BLaER1 treated with 17β-estradiol and CSF1 and Interleukin-3, amounts not matched to agents 10 nM and 100 nM (cell line): ENCODE measurements around the gene MAP3K7.

Source experiments
- H3K27ac ChIP-seq, 11 experiments: shearing (Covaris generic); formaldehyde crosslinking; 2 replicates each; pipeline ENCODE4 v1.8.1; 2022
- H3K27me3 ChIP-seq, 11 experiments: shearing (Covaris generic); formaldehyde crosslinking; 2 replicates each; pipeline ENCODE4 v1.8.1; 2022
- H3K36me3 ChIP-seq, 11 experiments: shearing (Covaris generic); formaldehyde crosslinking; 2 replicates each; pipeline ENCODE4 v1.8.1; 2022
- H3K4me1 ChIP-seq, 10 experiments: shearing (Covaris generic); formaldehyde crosslinking; 2 replicates each; pipeline ENCODE4 v1.8.1; 2022
- H3K4me2 ChIP-seq, 11 experiments: shearing (Covaris generic); formaldehyde crosslinking; 2 replicates each; pipeline ENCODE4 v1.8.1; 2022
- H3K4me3 ChIP-seq, 10 experiments: shearing (Covaris generic); formaldehyde crosslinking; 2 replicates each; pipeline ENCODE4 v1.8.1; 2022
- H3K9ac ChIP-seq, 11 experiments: shearing (Covaris generic); formaldehyde crosslinking; 2 replicates each; pipeline ENCODE4 v1.8.1; 2022
- H3K9me3 ChIP-seq, 11 experiments: shearing (Covaris generic); formaldehyde crosslinking; replicated peaks in 1 of 11; 2 replicates each; pipeline ENCODE4 v1.8.1; 2022
- H4K20me1 ChIP-seq, 11 experiments: shearing (Covaris generic); formaldehyde crosslinking; 2 replicates each; pipeline ENCODE4 v1.8.1; 2022
- Cebpa-rat ChIP-seq, 11 experiments: shearing (Covaris generic); IDR thresholded peaks; 2 replicates each; pipeline ENCODE4 v1.8.1; 2022

MAP3K7 gene

DNA sequence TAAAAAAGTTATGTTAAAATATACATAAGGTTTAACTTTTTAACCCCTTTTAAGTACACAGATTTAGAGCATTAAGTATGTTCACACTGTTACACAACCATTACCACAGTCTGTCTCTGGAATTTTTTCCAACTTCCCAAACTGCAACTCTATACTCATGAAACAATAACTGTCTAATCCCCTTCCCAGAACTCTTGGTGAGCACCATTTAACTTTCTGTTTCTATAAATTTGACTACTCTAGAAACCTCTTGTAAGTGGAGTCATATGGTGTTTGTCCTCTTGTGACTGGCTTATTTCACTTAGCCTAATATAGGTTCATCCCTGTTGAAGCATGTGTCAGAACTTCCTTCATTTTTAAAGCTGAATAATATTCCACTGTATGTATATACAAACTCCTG lies 98.1 kb downstream of the MAP3K7 start:
- no peaks in the 10 kb centered on the region for H3K27me3 ChIP-seq
- no peak for TF ChIP-seq Cebpa-rat (IDR thresholded peaks at IDR 0.05)
- H3K27ac ChIP-seq, result no peak overlapping the region
- no peak overlapping the region for H3K9ac ChIP-seq
- no peak overlapping the region for H3K4me3 ChIP-seq
- H4K20me1 ChIP-seq, result no peaks in the 10 kb centered on the region
- no peak overlapping the region for H3K4me2 ChIP-seq
- peaks cover 12 to 21% (median 16%) of the 10 kb centered on the region in 10 experiments for H3K4me1 ChIP-seq
- no peaks in the 10 kb centered on the region for H3K36me3 ChIP-seq
- peaks cover 0 to 18% (median 12%) of the 10 kb centered on the region in 11 experiments; a peak in 17 of 22 replicates for H3K9me3 ChIP-seq

DNA sequence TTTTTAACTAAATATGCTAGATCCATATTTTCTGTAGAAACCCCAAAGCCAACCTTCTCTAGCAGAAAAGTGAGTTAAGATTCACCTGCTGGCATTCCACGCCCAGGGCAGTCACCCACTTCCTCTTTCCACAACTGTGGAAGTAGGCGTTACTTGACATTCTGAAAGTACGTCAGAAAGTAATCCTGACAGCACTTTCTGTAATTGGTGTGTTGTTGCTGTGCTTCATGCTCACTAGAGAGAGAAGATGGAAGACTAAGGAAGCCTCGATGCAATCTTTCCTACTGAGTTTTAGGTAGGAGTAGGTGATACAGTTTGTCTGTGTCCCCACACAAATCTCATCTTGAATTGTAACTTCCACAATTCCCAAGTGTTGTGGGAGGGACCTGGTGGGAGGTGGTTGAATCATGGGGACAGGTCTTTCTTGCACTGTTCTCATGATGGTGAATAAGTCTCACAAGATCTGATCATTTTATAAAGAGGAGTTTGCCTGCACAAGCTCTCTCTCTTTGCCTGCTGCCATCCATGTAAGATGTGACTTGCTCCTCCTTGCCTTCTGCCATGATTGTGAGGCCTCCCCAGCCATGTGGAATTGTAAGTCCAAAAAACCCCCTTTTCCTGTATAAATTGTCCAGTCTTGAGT lies 101.1 kb downstream of the MAP3K7 start:
- no peak overlapping the region for H3K27ac ChIP-seq
- H3K9me3 ChIP-seq, result peaks cover 0 to 26% (median 12%) of the 10 kb centered on the region in 11 experiments; a peak in 17 of 22 replicates
- no peaks in the 10 kb centered on the region for H3K4me1 ChIP-seq
- H3K4me3 ChIP-seq, result no peak overlapping the region
- no peaks in the 10 kb centered on the region for H3K27me3 ChIP-seq
- no peaks in the 10 kb centered on the region for H4K20me1 ChIP-seq
- no peak for TF ChIP-seq Cebpa-rat (IDR thresholded peaks at IDR 0.05)
- no peak overlapping the region for H3K4me2 ChIP-seq
- H3K9ac ChIP-seq, result no peak overlapping the region
- no peaks in the 10 kb centered on the region for H3K36me3 ChIP-seq

DNA sequence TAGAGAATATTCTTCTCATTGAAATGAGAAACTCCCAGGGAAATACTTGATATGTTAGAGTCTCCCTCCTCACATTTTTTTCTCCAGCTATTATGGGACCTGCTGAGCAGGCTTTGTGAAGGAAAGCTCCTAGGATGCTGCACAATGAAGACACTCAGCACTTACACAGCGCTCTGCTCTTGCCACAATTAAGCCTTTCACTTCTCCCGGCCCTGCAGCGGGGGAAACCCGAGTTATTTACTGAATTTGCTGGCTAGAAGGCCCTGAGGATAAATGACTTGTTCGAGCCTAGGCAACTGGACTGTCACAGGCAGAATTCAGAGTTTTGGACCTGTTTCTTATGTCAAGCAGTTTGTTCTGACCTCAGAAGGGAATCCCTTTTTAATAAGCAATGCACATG lies 102.0 kb downstream of the MAP3K7 start:
- no peak overlapping the region for H3K27ac ChIP-seq
- peaks cover 0 to 26% (median 12%) of the 10 kb centered on the region in 11 experiments; a peak in 17 of 22 replicates for H3K9me3 ChIP-seq

DNA sequence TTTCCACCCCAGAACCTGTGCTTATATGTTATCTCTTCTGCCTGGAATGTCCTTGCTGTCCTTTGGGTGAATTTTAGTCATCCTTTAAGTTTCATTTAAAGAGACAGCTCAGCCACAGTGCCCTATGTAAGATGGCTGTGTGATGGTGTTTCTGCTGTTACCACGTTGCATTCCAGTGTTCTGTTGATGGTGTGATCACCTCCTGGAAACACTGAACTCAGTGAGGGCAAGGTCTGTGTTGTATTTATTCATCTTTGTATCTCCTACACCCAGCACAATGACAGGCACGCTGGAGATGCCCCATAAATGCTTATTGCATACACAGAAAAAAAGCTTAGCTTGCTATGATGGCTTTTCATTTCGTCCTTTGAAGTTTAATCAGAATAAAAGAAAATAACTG lies 102.5 kb downstream of the MAP3K7 start:
- no peak overlapping the region for H3K4me3 ChIP-seq

More for the DNA sequence above, 102.0 kb downstream of the MAP3K7 start:
- no peaks in the 10 kb centered on the region for H3K27me3 ChIP-seq
- no peak overlapping the region for H3K4me2 ChIP-seq
- H3K9ac ChIP-seq, result no peak overlapping the region
- no peak for TF ChIP-seq Cebpa-rat (IDR thresholded peaks at IDR 0.05)
- no peaks in the 10 kb centered on the region for H3K4me1 ChIP-seq
- H3K4me3 ChIP-seq, result no peak overlapping the region
- H4K20me1 ChIP-seq, result no peaks in the 10 kb centered on the region
- H3K36me3 ChIP-seq, result no peaks in the 10 kb centered on the region

DNA sequence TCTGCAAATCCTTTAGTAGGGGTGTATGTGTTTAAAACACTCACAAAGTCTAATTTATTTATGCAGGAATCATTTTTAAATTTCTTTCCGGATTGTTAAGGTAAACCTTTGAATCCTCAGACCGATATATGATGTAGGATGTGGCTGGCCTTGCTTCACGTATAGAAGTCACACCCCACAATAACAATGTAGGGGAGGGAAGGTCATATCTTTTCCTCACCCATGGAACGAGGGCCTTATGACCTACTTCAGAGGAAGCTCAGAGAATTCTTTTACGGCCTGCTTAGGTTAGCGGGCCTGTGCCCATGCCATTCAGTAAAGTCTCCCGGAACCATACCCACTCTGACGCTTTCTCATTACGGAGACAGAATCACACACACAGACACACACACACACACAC lies 102.9 kb downstream of the MAP3K7 start:
- Histone ChIP-seq H3K36me3 (no peaks in the 10 kb centered on the region), H3K9ac (no peak overlapping the region), H3K27ac (no peak overlapping the region), H3K4me3 (no peak overlapping the region), H4K20me1 (no peaks in the 10 kb centered on the region), H3K4me2 (no peak overlapping the region), H3K9me3 (peaks cover 0 to 26% (median 12%) of the 10 kb centered on the region in 11 experiments; a peak in 17 of 22 replicates), H3K27me3 (no peaks in the 10 kb centered on the region), H3K4me1 (peaks cover 0 to 3% (median 2%) of the 10 kb centered on the region in 10 experiments; a peak in 13 of 20 replicates)
- no peak for TF ChIP-seq Cebpa-rat (IDR thresholded peaks at IDR 0.05)

More for the DNA sequence above, 102.5 kb downstream of the MAP3K7 start:
- H3K4me2 ChIP-seq, result no peak overlapping the region
- H3K36me3 ChIP-seq, result no peaks in the 10 kb centered on the region
- H3K27ac ChIP-seq, result no peak overlapping the region
- peaks cover 0 to 26% (median 12%) of the 10 kb centered on the region in 11 experiments; a peak in 17 of 22 replicates for H3K9me3 ChIP-seq
- H3K9ac ChIP-seq, result no peak overlapping the region
- no peaks in the 10 kb centered on the region for H4K20me1 ChIP-seq
- no peaks in the 10 kb centered on the region; a peak in 1 of 20 replicates for H3K4me1 ChIP-seq
- no peak for TF ChIP-seq Cebpa-rat (IDR thresholded peaks at IDR 0.05)
- H3K27me3 ChIP-seq, result no peaks in the 10 kb centered on the region

DNA sequence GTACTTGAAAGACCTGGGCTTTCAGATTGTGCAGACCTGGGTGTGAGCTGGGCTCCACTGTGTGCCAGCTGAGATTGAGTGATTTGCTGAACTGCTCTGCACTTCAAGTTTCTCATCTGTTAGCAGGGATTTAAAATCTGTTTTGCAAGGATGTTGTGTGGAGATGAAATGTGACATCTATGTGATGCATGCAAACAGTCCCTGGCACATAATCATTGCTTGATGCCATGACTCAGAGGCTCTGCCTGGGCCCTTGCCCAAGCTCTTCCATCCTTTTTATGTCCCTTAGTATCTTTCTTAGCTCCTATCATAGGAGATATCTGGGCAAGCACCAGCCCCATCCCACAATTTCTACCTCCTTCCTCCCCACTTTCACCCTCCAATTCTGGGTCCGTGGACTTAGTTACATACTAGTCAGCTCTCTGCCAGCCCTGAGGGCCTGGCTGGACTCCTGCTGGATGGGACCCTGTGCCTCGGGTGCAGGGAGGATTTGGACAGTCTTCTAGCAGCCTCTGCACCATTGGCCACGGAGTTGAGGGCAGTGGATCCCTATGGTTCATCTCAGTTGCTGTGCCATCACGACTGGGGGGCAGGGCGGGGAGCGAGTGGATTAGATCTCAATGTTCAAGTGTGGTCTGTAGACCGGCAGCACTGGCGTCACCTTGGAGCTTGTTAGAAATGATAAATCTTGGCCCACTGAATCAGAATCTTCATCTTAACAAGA lies 103.6 kb downstream of the MAP3K7 start:
- TF ChIP-seq Cebpa-rat (IDR thresholded peaks at IDR 0.05), result no peak
- Histone ChIP-seq H3K36me3 (no peaks in the 10 kb centered on the region), H3K27me3 (no peaks in the 10 kb centered on the region), H3K9me3 (peaks cover 0 to 26% (median 12%) of the 10 kb centered on the region in 11 experiments; a peak in 17 of 22 replicates), H4K20me1 (no peaks in the 10 kb centered on the region), H3K4me3 (no peak overlapping the region), H3K27ac (no peak overlapping the region), H3K4me2 (no peak overlapping the region), H3K9ac (no peak overlapping the region), H3K4me1 (peaks cover 4 to 10% (median 8%) of the 10 kb centered on the region in 10 experiments; a peak in 14 of 20 replicates)

DNA sequence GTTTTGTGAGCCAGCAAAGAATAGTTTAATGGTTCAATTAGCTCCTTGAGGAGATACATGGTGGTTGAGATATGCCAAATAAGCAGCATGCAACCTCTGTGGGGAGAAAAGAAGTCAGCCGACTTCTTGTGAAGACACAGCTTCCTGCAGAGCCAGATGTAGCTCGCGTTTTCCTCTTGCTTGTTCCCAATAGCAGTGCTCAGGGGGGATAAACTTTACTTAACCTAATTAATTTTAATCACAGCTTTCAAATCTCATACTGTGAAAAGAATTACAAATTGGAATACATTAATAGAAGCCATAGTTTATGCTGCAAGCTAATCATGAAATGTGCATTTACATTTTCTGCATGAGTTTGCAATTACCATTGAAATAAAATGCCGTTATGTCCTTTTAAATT lies 106.2 kb downstream of the MAP3K7 start:
- no peak overlapping the region for H3K9ac ChIP-seq
- H3K27me3 ChIP-seq, result no peaks in the 10 kb centered on the region
- peaks cover 0 to 11% (median 2%) of the 10 kb centered on the region in 11 experiments; a peak in 13 of 22 replicates for H3K9me3 ChIP-seq
- H4K20me1 ChIP-seq, result no peaks in the 10 kb centered on the region
- no peak overlapping the region for H3K4me2 ChIP-seq
- H3K27ac ChIP-seq, result no peak overlapping the region
- peaks cover 4 to 14% (median 10%) of the 10 kb centered on the region in 10 experiments; a peak in 14 of 20 replicates for H3K4me1 ChIP-seq
- H3K36me3 ChIP-seq, result no peaks in the 10 kb centered on the region
- H3K4me3 ChIP-seq, result no peak overlapping the region
- TF ChIP-seq Cebpa-rat (IDR thresholded peaks at IDR 0.05), result no peak

DNA sequence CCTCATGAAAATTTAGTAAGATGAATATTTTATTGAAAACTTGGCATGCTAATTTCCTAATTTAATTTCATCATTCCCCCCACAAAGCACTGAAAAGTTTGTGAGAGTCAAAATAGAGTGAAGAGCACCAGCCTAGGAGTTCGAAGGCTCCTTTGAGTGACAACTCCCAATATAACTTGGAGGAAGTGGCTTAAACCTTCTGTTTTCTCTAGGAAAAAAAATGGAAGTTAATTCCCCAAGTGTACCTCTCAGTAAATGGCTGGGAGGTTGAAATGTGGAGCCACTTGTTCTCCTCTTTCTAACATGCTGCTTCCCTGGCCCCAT lies 107.3 kb downstream of the MAP3K7 start:
- TF ChIP-seq Cebpa-rat (IDR thresholded peaks at IDR 0.05), result no peak
- Histone ChIP-seq H3K4me1 (peaks cover 4 to 14% (median 10%) of the 10 kb centered on the region in 10 experiments; a peak in 14 of 20 replicates), H4K20me1 (no peaks in the 10 kb centered on the region), H3K9ac (no peak overlapping the region), H3K4me2 (no peak overlapping the region), H3K4me3 (no peak overlapping the region), H3K9me3 (peaks cover 0 to 8% (median 0%) of the 10 kb centered on the region in 11 experiments; a peak in 2 of 22 replicates), H3K36me3 (no peaks in the 10 kb centered on the region), H3K27me3 (no peaks in the 10 kb centered on the region), H3K27ac (no peak overlapping the region)

DNA sequence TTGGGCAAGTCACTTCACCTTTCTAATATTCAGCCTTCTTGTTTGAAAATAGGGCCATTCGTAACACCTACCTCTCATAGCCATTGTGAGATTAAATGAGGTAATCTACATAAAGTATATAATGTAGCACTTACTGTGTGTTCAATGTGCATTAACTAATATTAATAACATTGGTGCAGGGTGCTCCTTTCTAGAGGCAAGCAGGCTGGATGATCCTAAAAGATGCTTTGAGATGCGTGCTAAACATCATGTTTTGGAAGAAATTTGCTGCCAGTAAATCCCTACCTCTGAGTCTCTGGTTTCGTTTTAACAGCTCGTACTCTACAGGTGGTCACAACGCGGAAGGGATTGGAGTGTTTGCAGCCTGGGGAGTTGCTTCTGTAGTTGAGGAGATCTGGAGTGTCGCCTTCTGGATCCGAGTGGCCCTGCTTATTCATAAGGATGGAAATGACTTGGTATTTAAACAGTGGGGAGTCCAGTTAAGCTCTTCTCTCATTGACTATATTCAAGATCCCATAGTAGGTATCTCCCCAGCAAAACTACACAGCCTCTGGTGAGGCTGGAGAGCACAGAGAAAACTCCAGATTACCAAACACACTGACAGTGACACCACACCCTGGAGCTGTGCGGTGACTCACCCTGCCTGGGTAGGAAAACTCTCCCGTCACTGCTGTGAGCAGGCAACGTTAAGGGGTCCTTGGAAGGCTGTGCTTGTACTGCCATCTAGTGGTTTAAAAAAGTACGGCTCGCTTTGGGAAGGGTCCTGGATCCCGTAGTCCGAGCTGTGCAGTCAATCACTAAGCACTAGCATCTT lies 107.9 kb downstream of the MAP3K7 start:
- no peaks in the 10 kb centered on the region for H3K27me3 ChIP-seq
- H3K4me1 ChIP-seq, result peaks cover 4 to 18% (median 11%) of the 10 kb centered on the region in 10 experiments; a peak in 15 of 20 replicates
- no peaks in the 10 kb centered on the region for H3K36me3 ChIP-seq
- no peak overlapping the region for H3K9ac ChIP-seq
- peak overlapping the region in 8 of 11 experiments; percentile 7 to 35 (median 26); a peak in 8 of 22 replicates for H3K4me2 ChIP-seq
- H3K9me3 ChIP-seq, result peaks cover 0 to 8% (median 0%) of the 10 kb centered on the region in 11 experiments; a peak in 2 of 22 replicates
- peak overlapping the region in 2 of 11 experiments; percentile 23 to 32; a peak in 2 of 22 replicates for H3K27ac ChIP-seq
- no peak for TF ChIP-seq Cebpa-rat (IDR thresholded peaks at IDR 0.05)
- H3K4me3 ChIP-seq, result no peak overlapping the region
- H4K20me1 ChIP-seq, result no peaks in the 10 kb centered on the region
